GM12878 (cell line): ENCODE data around the gene ATP6V0A1. TPM values are rescaled to one million over a fixed set of nuclear protein-coding genes. Genes with fewer than 3 reads are reported as not detected.
"Not testable (repeated sequence)": the region's sequence is repeated elsewhere in the genome, so short reads cannot be mapped to it uniquely, and the experiment has no call there.

ENCODE experiments used
- ATAC-seq: fragments of 200-7000 bp; cut with Tn5 transposase; 3 replicates; pipeline ENCODE4 v1.9.1; 2020; ENCODE audit warnings: mild to moderate bottlenecking, moderate library complexity
- BruUV-seq: library from RNA; stranded (reverse); fragments of 400-500 nt; replicated peaks from 2 replicates; lab custom pipeline; 2021; lab: Mats Ljungman, UMichigan
- CTCF ChIA-PET: fragments of 300-600 bp; sonication (Branson Sonifier 250); formaldehyde crosslinking; extraction: SDS; loops from one replicate; lab custom pipeline; 2021; ENCODE audit warnings: inconsistent platforms; lab: Yijun Ruan, JAX
- POLR2A ChIA-PET: fragments of 350-600 bp; formaldehyde crosslinking; extraction: SDS; loops from one replicate; lab custom pipeline; 2021; ENCODE audit warnings: inconsistent platforms; lab: Charles Lee
- RAD21 ChIA-PET: fragments of 300-600 bp; sonication (Branson Sonifier 250); formaldehyde crosslinking; loops from one replicate; lab custom pipeline; 2023; ENCODE audit warnings: antibody characterized with exemption; ENCODE audit not compliant: unreplicated experiment; lab: Charles Lee
- SMC1A ChIA-PET: fragments of 300-600 bp; sonication (Branson Sonifier 250); formaldehyde crosslinking; loops from one replicate; lab custom pipeline; 2023; ENCODE audit not compliant: unreplicated experiment, uncharacterized antibody; lab: Charles Lee
- DNase-seq: peaks from one replicate; pipeline ENCODE4 v3.0.0-alpha.2; 2011; ENCODE audit warnings: low read depth, low spot score
- FAIRE-seq: peaks from 3 replicates; lab custom pipeline; 2011; peaks lifted over from hg19 to GRCh38; lab: Jason Lieb, UNC
- H2AFZ ChIP-seq: 2 replicates; pipeline ENCODE4 v1.6.0; 2011; ENCODE audit warnings: low read depth, low read length, control low read depth; ENCODE audit not compliant: control insufficient read depth
- H3K27ac ChIP-seq: 2 replicates; pipeline ENCODE4 v1.5.1; 2011; ENCODE audit warnings: control low read depth; ENCODE audit not compliant: control insufficient read depth, insufficient read depth
- H3K27me3 ChIP-seq, 2 experiments: replicated peaks in 1 of 2; 2 replicates each; pipeline versions ENCODE4 v1.6.0 to v1.6.1; 2011; ENCODE audit warnings: low read length in 1 of 2; ENCODE audit not compliant: control insufficient read depth in 2 of 2, insufficient read depth in 2 of 2
- H3K36me3 ChIP-seq, 2 experiments: 2 replicates each; pipeline ENCODE4 v1.5.1; 2011; ENCODE audit warnings: low read length in 1 of 2; ENCODE audit not compliant: control insufficient read depth in 2 of 2, insufficient read depth in 2 of 2
- H3K4me1 ChIP-seq: 2 replicates; pipeline ENCODE4 v1.6.1; 2011; ENCODE audit warnings: mild to moderate bottlenecking, low read length, moderate library complexity, mixed read lengths; ENCODE audit not compliant: control insufficient read depth, insufficient read depth
- H3K4me2 ChIP-seq: 2 replicates; pipeline ENCODE4 v1.6.0; 2011; ENCODE audit warnings: control low read depth; ENCODE audit not compliant: control insufficient read depth, insufficient read depth
- H3K4me3 ChIP-seq: fragments of 200-600 bp; sonication (generic); 2 replicates; pipeline ENCODE4 v1.5.1; 2016
- H3K79me2 ChIP-seq: 2 replicates; pipeline ENCODE4 v1.6.0; 2011; ENCODE audit warnings: low read length; ENCODE audit not compliant: control insufficient read depth, insufficient read depth
- H3K9ac ChIP-seq: 2 replicates; pipeline ENCODE4 v1.8.0; 2011; ENCODE audit warnings: low read length, control low read depth, mixed read lengths; ENCODE audit not compliant: control insufficient read depth, insufficient read depth
- H3K9me3 ChIP-seq: replicated peaks from 3 replicates; pipeline ENCODE4 v1.5.1; 2011; ENCODE audit warnings: mild to moderate bottlenecking, low read length; ENCODE audit not compliant: control insufficient read depth, insufficient read depth
- H4K20me1 ChIP-seq: 2 replicates; pipeline ENCODE4 v1.6.0; 2011; ENCODE audit not compliant: control insufficient read depth, insufficient read depth
- EGR1 ChIP-seq, 2 experiments: IDR thresholded peaks; 1 replicate in 1 of 2; 2 replicates in 1 of 2; pipeline ENCODE4 v1.6.1; 2011 to 2012; ENCODE audit warnings: low read depth in 2 of 2, low read length in 2 of 2, borderline replicate concordance in 1 of 2, mild to moderate bottlenecking in 1 of 2, moderate library complexity in 1 of 2
- HDGF ChIP-seq: fragments of 450-650 bp; IDR thresholded peaks from 2 replicates; pipeline ENCODE4 v1.6.1; 2016; ENCODE audit warnings: antibody characterized with exemption
- IKZF1 ChIP-seq: fragments of 450-650 bp; conservative IDR thresholded peaks from 2 replicates; pipeline ENCODE4 v1.6.1; 2017; ENCODE audit warnings: antibody characterized with exemption, mild to moderate bottlenecking
- NR2F1 ChIP-seq: fragments of 450-650 bp; conservative IDR thresholded peaks from 2 replicates; pipeline ENCODE4 v1.6.1; 2017; ENCODE audit warnings: mild to moderate bottlenecking
- PKNOX1 ChIP-seq: fragments of 450-650 bp; IDR thresholded peaks from 2 replicates; pipeline ENCODE4 v1.6.1; 2016; ENCODE audit warnings: mild to moderate bottlenecking
- POLR2A ChIP-seq: IDR thresholded peaks from 2 replicates; pipeline ENCODE4 v1.6.1; 2011; ENCODE audit warnings: low read depth, mild to moderate bottlenecking, low read length
- RAD21 ChIP-seq: IDR thresholded peaks from 2 replicates; pipeline ENCODE4 v1.6.1; 2011; ENCODE audit warnings: mild to moderate bottlenecking, low read depth, low read length, moderate library complexity; ENCODE audit not compliant: insufficient read depth
- RUNX3 ChIP-seq: IDR thresholded peaks from 2 replicates; pipeline ENCODE4 v1.6.1; 2012; ENCODE audit warnings: low read length, inconsistent platforms
- TCF7 ChIP-seq: IDR thresholded peaks from 2 replicates; pipeline ENCODE4 v1.6.1; 2014; ENCODE audit warnings: antibody characterized with exemption, borderline replicate concordance
- YY1 ChIP-seq: IDR thresholded peaks from 2 replicates; pipeline ENCODE4 v1.6.1; 2011; ENCODE audit warnings: low read depth, mild to moderate bottlenecking, low read length
- WGBS: methylation state at CpG from one replicate; pipeline ENCODE4 v1.1.6; 2016; ENCODE audit warnings: low lambda C conversion rate; ENCODE audit not compliant: insufficient replicate concordance, insufficient coverage; ENCODE audit errors: missing lambda C conversion rate; 5-methylcytosine and 5-hydroxymethylcytosine counted together
- in situ Hi-C: fragments of 300-500 bp; cut with MboI; formaldehyde crosslinking; loops from 9 replicates; pipeline ENCODE4 v1.14.3; 2018; ENCODE audit warnings: mixed read lengths
- intact Hi-C: fragments of 100-400 bp; cut with micrococcal nuclease; formaldehyde crosslinking; loops from one replicate; pipeline ENCODE4 v1.14.2; 2022; ENCODE audit not compliant: unreplicated experiment
- polyA plus RNA-seq, 11 experiments: library from polyadenylated mRNA; depleted of rRNA in 4 of 11; unstranded in 6 of 11; stranded (reverse) in 5 of 11; fragments of >200 nt; fragmentation: Nextera tagmentation in 4 of 11; fragmentation: Illumina TruSeq in 1 of 11; extraction: Ambion mirVana in 4 of 11; extraction: Trizol in 1 of 11; gene quantifications; 1 replicate in 1 of 11; 2 replicates in 10 of 11; pipeline versions ENCODE4 v1.2.1 to v1.2.3, GENCODE V29; 2011 to 2016; ENCODE audit warnings: inconsistent platforms in 2 of 11, missing spikeins in 2 of 11, low read depth in 1 of 11
- total RNA-seq, 4 experiments: library from RNA; depleted of rRNA in 3 of 4; stranded (reverse); fragments of >200 nt in 3 of 4; fragmentation: Illumina TruSeq in 1 of 4; extraction: Trizol in 1 of 4; gene quantifications; 2 replicates each; pipeline versions ENCODE4 v1.2.1 to v1.2.3, GENCODE V29; 2013 to 2021

Gene ATP6V0A1
- total and polyA plus RNA-seq, 10 of the 15 experiments (the other 5 are each of a cell fraction or from before 2014, with no cell fraction given), result 3.0 to 76.6 (median 30.9) TPM

GRCh38 chr17:42414704-42415409 lies 43.8 kb upstream of the ATP6V0A1 start:
- Histone ChIP-seq H3K36me3 (no peaks in the 10 kb centered on the region), H3K27ac (0 out of 2 replicates have a peak overlapping the region, but pooled peaks have one; percentile 6), H3K4me3 (no peak overlapping the region; the same call in 1 of the 2 replicates), H3K79me2 (no peaks in the 10 kb centered on the region), H3K9ac (no peak overlapping the region), H2AFZ (peak overlapping the region; percentile 66), H3K4me1 (peaks cover 6% of the 10 kb centered on the region; the same call in 1 of the 2 replicates), H3K27me3 (no peaks in the 10 kb centered on the region), H4K20me1 (no peaks in the 10 kb centered on the region), H3K4me2 (peak overlapping the region; percentile 62), H3K9me3 (no peaks in the 10 kb centered on the region)
- 26% methylated on average over 5 of the region's 7 CpGs for WGBS
- ChIA-PET SMC1A (interaction anchor here (0.7 to 3.1 kb wide), 6 partner anchors 9 to 134 kb away, joined by 3 to 14 read pairs (median 3); no protein-coding TSS in a partner anchor), POLR2A (interaction anchor here (0.6 to 1.0 kb wide), 3 partner anchors 26 to 264 kb away, joined by 3 read pairs; no protein-coding TSS in a partner anchor), RAD21 (interaction anchor here (0.7 to 1.2 kb wide), 8 partner anchors 9 to 193 kb away, joined by 3 to 5 read pairs (median 4); no protein-coding TSS in a partner anchor), CTCF (interaction anchor here (0.6 to 3.7 kb wide), 9 partner anchors 9 to 113 kb away, joined by 3 to 20 read pairs (median 5); no protein-coding TSS in a partner anchor)
- 0 out of 3 replicates have a peak, but pooled peaks of 1 of the 2 experiments have one; percentile 36 for TF ChIP-seq EGR1 (IDR thresholded peaks at IDR 0.05; ENCODE audit: borderline replicate concordance in 1 of 2, low read depth in 2 of 2, low read length in 2 of 2)
- TF ChIP-seq POLR2A, result peak; percentile 67
- TF ChIP-seq NR2F1, result no peak
- no peak for TF ChIP-seq RAD21
- 0 out of 2 replicates have a peak, but pooled peaks have one; percentile 35 for TF ChIP-seq HDGF
- 0 out of 2 replicates have a peak, but pooled peaks have one; percentile 17 for TF ChIP-seq RUNX3
- TF ChIP-seq IKZF1, result 0 out of 2 replicates have a peak, but pooled peaks have one; percentile 12
- TF ChIP-seq TCF7, result no peak
- no peak for TF ChIP-seq YY1
- TF ChIP-seq PKNOX1, result peak; percentile 38; the same call in 1 of the 2 replicates
- no TSS peak for BruUV-seq
- DNase-seq, result no peak
- peak; percentile 77 for ATAC-seq
- intact Hi-C loops, result no loop called here
- in situ Hi-C loops, result no loop called here
- no peak for FAIRE-seq

- H3K9me3 ChIP-seq, DNase-seq, RAD21 ChIA-PET, FAIRE-seq, POLR2A ChIA-PET, H3K79me2 ChIP-seq, H3K27ac ChIP-seq, H2AFZ ChIP-seq, H3K36me3 ChIP-seq, H4K20me1 ChIP-seq, in situ Hi-C loops, BruUV-seq, H3K9ac ChIP-seq, ATAC-seq, H3K4me2 ChIP-seq, H3K4me1 ChIP-seq, intact Hi-C loops, H3K4me3 ChIP-seq: not testable (repeated sequence)
- SMC1A ChIA-PET, result interaction anchor here (1.0 to 1.4 kb wide), 2 partner anchors 13 to 56 kb away, joined by 3 read pairs; no protein-coding TSS in a partner anchor
- H3K27me3 ChIP-seq, result peaks cover 12 to 13% of the 10 kb centered on the region in 2 experiments; a peak in 3 of 4 replicates
- CTCF ChIA-PET, result interaction anchor here (0.7 kb wide), 2 partner anchors 12 to 16 kb away, joined by 3 read pairs; no protein-coding TSS in a partner anchor
- WGBS, result 50% methylated on average over 1 of the region's 5 CpGs
Observed at GRCh38 chr17:42417981-42418380, 40.7 kb upstream of the ATP6V0A1 start.
